ENCODE measurements around the gene PRKCA.
A peak's percentile ranks its signal among the peaks of the same experiment; 100 is the strongest.

Gene PRKCA

DNA sequence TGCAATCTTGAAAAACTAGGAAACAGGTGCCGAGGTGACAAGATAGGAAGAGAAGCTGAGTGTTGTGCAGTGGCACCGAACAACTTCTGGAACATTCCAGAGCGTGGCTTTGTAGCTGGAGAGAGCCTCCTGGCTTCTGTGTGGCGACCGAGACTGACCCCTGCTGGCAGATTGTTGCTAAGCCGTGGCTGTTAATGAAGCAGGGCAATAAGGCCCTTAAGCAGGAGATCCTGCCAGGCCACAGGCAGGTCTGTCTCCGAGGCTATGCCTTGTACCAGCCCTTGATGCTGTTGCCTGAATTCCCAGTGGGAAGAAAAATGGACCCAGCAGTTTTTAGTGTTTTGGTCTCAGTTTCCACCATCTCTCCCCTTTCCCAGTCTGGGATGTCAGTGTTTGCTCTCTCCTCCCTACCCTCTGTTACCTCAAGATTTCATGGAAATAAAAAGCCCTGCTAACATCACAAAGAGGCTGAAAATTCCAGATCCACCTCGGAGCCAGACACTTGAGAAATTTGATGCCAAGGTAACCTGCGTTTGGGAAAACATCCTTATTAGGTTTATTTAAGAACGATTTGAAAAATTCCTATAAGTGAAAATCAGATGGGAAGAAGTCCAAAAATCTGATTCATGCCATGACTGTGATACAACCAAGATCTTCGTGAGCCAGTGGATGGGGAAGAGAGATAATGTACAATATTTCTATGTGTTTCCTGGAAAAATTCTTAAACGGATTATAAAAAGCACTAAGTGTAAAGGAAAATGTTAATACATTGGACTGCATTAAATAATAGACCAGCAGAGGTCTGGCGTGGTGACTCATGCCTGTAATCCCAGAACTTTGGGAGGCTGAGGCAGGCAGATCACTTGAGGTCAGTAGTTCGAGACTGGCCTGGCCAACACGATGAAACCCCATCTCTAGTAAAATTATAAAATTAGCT is 265.1 kb downstream of the PRKCA start:
- DNase-seq: peak in 50 of 56 donors; percentile 11 to 90 (median 67)

DNA sequence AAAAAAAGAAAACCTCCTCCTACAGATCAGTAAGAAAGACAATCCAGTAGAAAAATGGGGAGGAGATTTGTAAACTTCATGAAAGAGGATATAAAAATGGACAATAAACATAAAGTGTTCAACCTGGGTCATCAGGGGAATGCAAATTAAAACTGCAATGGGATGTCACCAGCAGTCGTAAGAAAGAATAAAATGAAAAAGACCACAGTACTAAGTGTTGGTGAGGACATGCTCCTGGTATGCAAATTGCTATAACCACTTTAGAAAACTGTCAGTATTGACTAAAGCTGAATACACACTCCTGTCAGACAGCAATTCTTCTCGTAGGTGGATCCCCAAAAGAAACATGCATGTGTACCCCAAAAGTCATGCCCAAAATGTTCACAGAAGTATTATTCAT is 267.2 kb downstream of the PRKCA start:
- no peak for DNase-seq

DNA sequence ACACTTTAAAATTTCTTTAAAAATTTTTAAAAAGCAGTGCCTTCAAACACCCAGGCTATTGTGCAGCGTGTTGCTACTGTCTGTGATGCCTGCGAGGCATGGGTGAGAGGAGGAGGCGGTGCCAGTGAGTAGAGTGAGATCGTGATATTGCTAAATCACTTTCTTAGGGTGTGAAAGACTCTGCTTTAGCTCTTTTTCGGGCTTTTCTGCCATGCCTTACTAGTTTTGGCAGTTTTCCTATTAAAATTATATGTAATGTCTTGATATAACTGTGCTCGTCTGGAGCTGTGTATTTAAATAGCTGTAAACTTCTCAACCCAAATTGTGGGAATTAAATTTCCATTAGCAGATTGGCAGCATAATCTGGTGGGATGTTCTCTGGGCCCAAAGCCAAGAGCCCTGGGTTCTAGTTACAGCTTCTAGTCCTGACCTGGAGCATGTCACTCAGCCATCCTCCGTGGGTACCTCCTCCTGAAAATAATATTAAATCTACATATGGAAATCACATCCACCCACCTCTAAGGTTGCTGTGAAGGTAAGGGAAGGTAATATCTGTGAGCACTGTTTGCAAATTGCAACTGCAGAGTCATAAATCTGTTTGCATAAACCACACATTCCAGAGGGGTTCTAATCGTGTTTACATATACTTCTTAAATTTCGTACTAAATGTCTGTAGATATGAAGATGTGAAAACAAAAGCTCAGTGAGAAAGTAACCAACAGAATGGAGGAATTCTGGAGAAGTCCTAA is 268.2 kb downstream of the PRKCA start:
- DNase-seq: peak in 7 of 56 donors; percentile 3 to 42 (median 20)

DNA sequence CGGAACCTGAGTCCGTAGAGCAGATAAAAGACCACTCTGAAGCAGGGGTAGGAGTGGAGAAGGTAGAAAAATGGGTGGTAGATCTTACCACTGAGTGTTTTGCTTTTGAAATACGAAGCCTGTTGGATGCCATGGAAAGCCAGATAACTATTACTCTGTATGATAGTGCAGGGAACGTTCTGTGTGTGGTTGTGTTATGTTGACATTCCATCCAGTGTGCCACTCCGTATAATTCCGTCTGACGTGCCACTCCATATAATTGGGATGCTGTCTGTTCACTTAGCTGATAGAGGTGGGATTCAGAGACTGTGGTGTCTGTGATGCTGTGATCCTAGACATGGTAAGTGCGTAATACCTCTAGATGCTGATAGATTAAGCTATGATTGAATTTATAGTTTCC is 269.3 kb downstream of the PRKCA start:
- no peak for DNase-seq

DNA sequence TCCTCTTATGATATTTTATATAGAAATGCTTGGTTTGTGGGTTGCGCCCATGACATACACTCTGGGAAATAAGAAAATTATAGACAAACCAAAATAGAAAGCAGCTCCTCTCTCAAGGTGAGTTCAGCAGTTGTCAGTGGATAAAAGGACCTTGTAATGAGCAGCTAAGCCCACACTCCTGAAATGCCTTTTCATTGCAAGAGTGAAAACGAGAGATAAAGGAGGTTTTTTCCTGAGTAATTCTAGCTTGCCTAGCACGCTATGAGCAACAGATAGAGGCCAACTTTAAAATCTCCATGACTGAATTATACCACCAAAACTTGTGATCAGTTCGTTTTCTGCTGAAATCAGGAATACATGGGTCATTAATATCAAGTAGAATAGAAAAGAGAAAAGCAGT is 270.7 kb downstream of the PRKCA start:
- DNase-seq: no peak

DNA sequence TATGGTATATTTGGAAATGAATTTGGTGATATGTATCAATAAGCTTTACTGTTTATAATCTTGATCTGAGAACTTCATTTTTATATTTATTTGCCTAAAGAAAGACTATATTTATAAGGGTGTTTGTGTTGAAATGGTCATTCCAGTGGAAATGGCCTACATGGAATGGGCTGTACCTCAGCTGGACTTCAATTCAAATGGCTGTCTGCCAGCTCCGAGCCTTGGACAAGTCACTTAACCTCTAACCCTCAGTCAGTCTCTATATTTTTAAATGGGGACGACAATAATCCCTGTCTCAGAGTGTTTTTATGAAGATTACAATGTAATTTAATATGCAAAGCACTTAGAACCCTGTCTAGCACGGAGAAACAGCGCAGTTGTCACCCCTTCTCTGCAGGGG is 271.7 kb downstream of the PRKCA start:
- no peak for DNase-seq

DNA sequence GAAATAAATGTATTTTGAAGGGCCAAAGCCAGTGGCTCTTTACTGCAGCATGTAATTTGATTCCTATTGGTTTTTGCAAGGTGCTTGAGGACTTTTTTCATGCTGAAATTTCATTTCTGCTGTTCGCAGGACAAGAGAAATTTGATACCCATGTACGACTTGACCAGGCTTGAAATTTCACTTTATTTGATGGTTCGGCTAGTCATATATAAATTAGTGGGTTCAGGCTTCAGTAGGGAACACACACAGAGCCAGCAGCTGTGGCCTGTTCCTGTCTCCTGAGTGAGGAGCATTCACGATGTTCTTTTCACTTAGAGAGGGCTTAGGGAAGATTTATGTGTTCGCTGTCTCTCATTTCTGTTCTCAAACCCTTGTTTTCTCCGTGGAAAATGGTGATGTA is 274.1 kb downstream of the PRKCA start:
- DNase-seq: no peak

DNA sequence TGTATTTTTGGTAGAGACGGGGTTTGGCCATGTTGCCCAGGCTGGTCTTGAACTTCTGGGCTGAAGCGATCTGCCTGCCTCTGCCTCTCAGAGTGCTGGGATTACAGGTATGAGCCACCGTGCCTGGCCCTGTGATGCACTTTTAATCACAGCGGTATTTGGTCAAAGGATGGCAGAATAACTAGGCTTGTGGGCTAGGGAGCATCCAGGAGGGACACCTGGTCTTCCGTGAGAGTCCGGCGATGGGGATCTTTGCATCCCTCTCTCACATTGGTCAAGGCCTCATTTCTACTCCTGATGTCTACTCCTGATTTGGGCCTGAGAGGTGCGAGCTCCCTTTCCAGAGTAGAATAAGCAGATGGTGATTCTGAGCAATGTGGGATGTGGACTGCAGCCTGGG is 274.6 kb downstream of the PRKCA start:
- no peak for DNase-seq

DNA sequence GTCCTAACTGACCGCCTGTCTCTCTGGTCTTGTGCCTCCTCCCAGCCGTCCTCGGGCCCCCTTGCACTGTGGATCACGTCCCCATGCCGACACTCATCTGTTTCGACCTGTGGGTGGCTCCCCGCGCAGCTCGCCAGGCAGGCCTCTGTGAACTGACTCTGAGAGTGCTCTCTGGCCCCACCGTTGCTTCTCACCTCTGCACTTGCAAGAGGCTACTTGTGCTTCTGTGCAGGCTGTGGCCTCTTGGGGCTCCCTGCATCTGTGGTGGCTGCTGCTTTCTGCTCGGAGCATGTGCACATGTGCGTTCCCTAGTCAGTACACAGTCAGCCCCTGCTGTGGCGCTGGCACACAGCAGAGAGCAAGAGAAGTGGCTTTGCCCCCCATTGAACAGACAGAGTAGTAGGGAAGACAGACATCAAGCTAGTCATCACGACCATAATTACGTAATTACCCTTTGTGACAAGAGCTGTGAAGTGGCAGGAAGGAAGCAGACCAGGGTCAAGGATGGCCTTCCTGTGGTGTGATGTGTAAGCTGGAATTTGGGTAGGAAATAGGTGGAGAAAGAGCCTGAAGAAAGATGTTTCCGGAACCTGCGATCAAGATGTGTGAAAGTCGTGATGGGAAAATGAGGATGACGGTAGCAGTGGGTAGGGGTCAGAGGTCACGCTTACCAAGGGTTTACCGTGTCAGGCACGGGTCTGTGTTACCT is 276.5 kb downstream of the PRKCA start:
- DNase-seq: no peak

DNA sequence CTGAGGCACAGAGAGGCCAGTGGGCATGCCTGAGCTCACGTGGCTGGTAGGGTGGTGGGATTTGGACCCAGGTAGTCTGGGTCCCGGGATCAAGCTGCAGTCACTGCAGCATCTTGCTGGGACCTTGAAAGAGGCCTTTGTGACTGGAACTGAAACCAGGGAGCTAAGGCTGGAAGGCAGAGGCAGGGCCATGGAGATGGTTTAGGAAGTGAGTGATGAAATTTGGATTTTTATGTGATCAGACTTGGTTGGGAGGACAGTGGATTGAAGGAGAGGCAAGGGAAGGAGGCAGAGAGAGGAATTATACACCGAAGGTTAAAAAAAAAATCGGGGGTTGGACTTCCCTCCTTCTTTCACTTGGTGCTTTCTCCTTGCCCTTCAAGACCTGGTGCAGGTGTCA is 277.1 kb downstream of the PRKCA start:
- DNase-seq: no peak

DNA sequence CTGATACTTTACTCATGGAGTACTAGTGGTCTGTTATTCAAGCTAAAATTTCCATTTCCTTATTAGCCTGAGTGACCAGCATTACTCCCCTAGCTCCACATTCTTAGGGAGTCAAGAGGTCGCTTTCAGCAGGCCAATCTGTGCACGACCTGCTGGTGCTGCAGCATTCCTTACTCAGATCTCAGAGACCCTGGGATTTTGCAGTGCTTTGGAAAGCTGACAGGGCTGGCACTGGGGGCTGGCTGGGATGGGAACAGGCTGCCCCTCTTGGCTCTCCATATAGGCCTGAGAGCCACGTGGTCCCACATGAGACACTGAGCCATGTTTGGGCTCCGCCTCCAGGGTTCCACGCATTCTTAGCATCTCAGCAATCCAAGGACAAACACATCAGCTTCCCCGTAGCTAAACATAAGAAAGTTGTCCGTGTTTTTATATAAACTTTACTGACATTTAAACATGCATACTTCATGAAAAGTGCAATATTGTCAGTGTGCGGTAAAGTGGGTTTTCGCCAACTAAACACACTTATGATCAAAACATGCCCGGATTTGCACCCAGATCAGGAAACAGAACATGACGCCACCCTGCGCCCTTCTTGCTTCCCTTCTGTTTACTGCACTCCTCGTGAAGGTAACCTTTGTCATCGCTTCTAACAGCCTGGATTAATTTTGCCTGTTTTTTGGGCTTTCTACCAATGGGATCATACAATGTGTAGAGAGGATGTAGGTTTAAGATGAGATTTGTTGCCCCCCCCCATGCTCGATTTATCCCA is 278.0 kb downstream of the PRKCA start:
- no peak for DNase-seq

DNA sequence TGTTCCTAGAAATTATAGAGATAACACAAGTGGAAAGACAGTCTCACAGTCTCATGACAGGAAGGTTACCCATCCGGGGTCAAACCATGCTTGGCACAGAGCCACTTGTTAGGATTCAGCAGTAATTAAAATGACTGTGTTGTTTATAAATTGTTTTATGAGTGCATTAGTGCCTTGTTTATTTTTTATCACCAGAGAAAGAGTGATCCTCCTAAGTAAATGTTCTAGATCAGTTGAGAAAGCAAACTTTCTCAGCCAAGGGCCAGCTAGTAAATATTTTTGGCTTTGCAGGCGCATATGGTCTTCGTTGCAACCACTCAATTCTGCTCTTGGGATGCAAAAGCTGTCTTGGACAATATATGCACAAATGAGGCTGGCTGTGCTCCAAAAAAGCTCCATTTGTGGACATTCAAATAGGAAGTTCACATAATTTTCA is 278.6 kb downstream of the PRKCA start:
- peak in 1 of 56 donors; percentile 31 for DNase-seq

DNA sequence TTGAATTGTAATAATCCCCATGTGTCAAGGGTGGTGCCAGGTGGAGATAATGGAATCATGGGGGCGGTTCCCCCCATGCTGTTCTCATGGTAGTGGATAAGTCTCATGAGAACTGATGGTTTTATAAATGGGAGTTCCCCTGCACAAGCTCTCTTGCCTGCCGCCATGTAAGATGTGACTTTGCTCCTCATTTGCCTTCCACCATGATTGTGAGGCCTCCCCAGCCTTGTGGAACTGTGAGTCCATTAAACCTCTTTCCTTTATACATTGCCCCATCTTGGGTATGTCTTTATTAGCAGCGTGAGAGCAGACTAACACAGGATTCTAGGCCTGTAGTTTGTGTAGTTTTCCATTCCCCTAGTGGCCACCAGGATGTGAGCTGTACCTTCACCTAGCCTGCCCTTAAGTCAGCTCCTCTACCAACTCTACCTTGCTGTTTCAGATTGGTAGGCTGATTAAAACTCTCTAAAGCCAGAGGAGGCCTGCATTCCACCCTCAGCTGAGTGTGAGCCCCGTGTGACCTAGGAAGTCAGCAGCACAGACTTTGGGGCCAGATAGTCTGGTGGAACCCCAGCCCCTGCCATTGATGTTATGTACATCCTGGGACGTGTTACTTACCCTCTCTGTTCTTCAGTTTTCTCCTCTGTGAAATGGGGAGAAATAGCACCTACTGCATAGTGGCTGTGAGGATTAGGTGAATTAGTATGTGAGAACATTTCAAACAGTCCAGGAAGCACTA is 280.1 kb downstream of the PRKCA start:
- DNase-seq: no peak

DNA sequence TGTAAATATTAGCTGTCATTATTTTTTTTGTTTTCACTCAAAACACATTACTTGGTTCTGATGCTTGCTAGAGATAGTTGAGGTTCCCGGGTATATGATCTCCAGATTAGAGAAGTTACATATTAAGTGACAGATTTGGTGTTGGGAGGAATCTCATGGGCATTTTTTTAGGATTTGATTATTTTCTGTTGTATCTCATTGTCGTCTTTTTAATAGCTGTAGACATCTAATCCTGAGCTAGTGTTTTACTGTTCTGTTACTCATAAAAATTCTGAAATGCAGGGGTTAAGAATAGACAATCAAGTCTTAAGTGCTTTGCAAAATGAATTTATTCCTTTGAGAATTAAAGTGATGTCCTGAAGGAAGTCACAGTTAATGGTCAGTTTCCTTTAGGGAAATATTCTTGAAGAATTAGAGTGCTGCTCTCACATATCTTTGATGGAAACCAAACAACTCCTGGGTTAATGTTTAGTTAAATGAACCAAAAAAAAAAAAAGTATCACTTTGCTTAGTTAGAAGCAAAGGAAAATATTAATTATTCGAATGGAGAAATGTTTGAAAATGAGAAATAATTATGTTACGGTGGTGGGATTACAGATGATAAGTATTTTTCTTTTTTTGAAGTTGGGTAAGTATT is 280.8 kb downstream of the PRKCA start:
- DNase-seq: no peak

DNA sequence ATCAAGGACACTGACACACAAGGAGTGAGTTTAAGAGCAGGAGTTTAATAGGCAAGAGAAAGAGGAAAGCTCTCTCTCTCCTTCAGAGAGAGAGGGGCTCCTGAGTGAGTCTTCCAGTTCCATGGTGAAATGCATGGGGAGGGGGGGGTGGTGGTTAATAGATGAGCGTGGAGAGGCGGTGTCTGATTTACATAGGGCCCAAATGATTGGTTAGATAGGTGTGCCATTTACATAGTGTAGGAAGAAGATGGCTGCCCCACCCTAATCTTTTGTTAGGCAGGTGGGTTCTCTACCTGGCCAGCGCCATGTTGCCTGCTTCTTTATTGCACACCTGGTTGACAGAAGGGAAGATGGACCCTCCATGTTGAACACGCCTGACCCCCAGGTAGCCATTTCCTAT is 282.5 kb downstream of the PRKCA start:
- no peak for DNase-seq

DNA sequence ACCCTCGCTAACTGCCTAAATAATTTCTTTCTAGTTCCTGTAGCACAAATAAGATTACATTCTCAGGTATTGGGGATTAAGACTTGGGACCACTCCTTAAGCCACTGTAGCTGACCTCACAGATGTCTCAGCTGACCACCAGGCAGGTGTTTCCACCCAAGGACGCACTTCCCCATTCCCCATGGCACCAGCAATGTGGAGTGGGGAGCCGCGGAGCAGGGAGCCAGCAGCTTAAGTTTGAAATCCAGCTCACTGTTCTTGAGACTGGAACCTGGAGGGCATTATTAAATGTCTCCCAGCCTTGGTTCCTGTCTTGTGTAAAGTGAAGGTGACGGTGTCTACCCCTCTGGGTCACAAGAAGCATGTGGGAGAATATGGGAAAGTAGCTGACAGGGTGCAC is 283.1 kb downstream of the PRKCA start:
- no peak for DNase-seq

DNA sequence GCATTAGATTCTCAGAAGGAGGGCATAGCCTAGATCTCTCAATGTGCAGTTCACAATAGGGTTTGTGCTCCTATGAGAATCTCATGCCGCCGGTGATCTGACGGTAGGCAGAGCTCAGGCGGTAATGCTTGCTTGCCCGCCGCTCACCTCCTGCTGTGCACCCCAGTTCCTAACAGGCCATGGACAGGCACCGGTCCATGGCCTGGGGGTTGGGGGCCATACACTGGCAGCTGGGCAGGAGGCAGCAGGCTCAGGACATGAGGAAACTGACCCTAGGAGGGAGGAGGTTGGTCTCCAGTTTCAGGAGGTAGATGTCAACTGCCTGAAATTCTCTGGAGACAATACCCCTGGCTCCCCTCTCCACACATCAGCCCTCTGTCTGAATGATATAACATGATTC is 287.5 kb downstream of the PRKCA start:
- no peak for DNase-seq

DNA sequence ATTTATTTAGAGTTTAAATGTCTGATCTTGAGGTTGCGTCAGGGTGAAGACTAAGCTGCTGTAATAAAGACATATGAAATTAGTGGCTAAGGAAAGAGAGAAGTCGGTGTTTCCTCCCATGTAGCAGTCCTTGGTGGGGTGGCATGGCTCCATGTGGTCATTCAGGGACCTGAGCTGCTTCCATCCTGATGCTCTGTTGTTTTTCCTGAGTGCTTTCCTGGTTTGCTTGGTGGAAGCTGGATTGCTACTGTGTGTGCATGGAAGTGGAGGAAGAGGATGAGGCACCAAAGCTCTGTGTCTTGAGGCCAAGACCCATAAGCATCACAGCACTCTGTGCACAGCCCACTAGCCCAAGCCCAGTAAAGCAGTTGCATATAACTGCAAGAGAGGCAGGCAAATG is 290.7 kb downstream of the PRKCA start:
- no peak for DNase-seq

DNA sequence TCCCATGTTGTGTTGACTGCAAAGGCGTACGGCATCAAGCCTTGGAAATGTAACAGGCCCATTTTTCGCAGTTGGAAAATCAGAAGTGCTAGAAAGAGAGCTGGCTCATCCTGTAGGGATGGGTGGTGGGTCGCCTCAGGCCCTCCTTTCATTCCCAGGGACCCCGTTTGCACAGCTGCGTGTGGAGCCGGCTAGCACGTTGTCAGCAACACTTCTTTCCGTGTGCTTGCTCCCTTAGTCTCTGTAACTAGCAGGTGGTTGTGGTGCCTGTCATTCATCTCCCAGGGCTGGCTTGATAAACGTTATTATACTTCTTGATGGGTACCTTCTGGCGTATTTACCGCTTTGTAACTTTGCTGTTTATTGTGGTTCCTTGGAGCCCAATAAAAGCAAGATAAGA is 293.5 kb downstream of the PRKCA start:
- DNase-seq: no peak

Measured in amygdala (tissue), 56 donors.